GM23338 (cell line): Measurements from ENCODE around the gene ZNF385B.

Experiments
- CREB1 ChIP-seq: fragments of 250-450 bp; sonication (Bioruptor Pico); IDR thresholded peaks from 2 replicates; pipeline ENCODE4 v1.5.0; 2020; ENCODE audit warnings: low read depth, mild to moderate bottlenecking, moderate library complexity
- CTCF ChIP-seq, 2 experiments: fragments of 200-600 bp in 1 of 2; sonication (generic) in 1 of 2; conservative IDR thresholded peaks; 2 replicates each; pipeline versions ENCODE4 v1.5.1 to v1.6.1; 2016 to 2017; ENCODE audit warnings: antibody characterized with exemption in 2 of 2, low read depth in 2 of 2, mild to moderate bottlenecking in 2 of 2, moderate library complexity in 1 of 2
- ETS1 ChIP-seq: IDR thresholded peaks from 2 replicates; pipeline ENCODE4 v1.6.1; 2016; ENCODE audit warnings: antibody characterized with exemption
- EZH2 ChIP-seq: fragments of 200-600 bp; sonication (generic); IDR thresholded peaks from one replicate; pipeline ENCODE4 v1.8.0; 2017; ENCODE audit warnings: antibody characterized with exemption, mild to moderate bottlenecking, low read depth; ENCODE audit not compliant: unreplicated experiment
- EZH2phosphoT487 ChIP-seq: fragments of 200-600 bp; sonication (generic); IDR thresholded peaks from one replicate; pipeline ENCODE4 v1.8.1; 2018; ENCODE audit warnings: antibody characterized with exemption; ENCODE audit not compliant: unreplicated experiment
- JUNB ChIP-seq: IDR thresholded peaks from one replicate; pipeline ENCODE4 v1.6.1; 2016; ENCODE audit warnings: antibody characterized with exemption; ENCODE audit not compliant: unreplicated experiment
- POLR2AphosphoS5 ChIP-seq: IDR thresholded peaks from 2 replicates; pipeline ENCODE4 v1.6.1; 2016; ENCODE audit warnings: antibody characterized with exemption, low read depth
- REST ChIP-seq: IDR thresholded peaks from one replicate; pipeline ENCODE4 v1.6.1; 2018; ENCODE audit warnings: antibody characterized with exemption; ENCODE audit not compliant: unreplicated experiment
- STAT1 ChIP-seq: IDR thresholded peaks from one replicate; pipeline ENCODE4 v1.6.1; 2016; ENCODE audit warnings: antibody characterized with exemption; ENCODE audit not compliant: unreplicated experiment
- ZNF114 ChIP-seq: fragments of 250-450 bp; sonication (Bioruptor Pico); IDR thresholded peaks from 2 replicates; pipeline ENCODE4 v1.5.0; 2020; ENCODE audit warnings: mild to moderate bottlenecking, moderate library complexity
- ZNF331 ChIP-seq: fragments of 250-450 bp; sonication (Bioruptor Pico); IDR thresholded peaks from 2 replicates; pipeline ENCODE4 v1.5.0; 2020; ENCODE audit warnings: low read depth, mild to moderate bottlenecking, moderate library complexity

DNA sequence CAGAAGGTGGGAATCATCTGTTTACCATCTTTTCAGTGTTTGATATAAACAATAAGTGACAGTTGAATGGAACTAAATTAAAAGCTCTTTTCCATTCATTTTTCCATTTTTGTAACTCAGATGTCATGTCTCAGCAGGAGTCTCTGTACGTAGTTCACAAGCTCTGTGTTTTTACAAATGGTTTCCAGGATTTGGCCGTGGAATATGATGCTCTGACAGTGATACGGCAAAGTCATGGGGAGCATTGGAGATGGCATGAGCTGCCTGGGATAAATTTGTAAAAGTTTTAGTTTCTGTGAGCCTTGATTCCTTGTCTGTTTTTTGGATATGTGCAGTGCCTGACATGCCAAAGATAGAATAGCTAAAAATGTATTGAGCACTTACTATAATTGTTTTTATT, 428.7 kb downstream of the ZNF385B start:
- TF ChIP-seq CTCF (conservative IDR thresholded peaks at IDR 0.05; ENCODE audit: low read depth in 2 of 2) (no peak), POLR2AphosphoS5 (no peak), REST (no peak), STAT1 (no peak), CREB1 (CRISPR knock-in tag) (no peak), ZNF114 (CRISPR knock-in tag) (no peak), EZH2 (no peak), EZH2phosphoT487 (no peak), JUNB (no peak), ETS1 (no peak), ZNF331 (no peak)
